H7 (cell line): ENCODE data around the gene CPM. TPM values are rescaled to one million over a fixed set of nuclear protein-coding genes. Genes with fewer than 3 reads are reported as not detected.
A peak's percentile ranks its signal among the peaks of the same experiment; 100 is the strongest.
"Not testable (repeated sequence)": the region's sequence is repeated elsewhere in the genome, so short reads cannot be mapped to it uniquely, and the experiment has no call there.

Source experiments
- DNase-seq: peaks from one replicate; pipeline ENCODE4 v3.0.0; 2012
- H3K27me3 ChIP-seq: 2 replicates; pipeline ENCODE4 v1.6.0; 2011; ENCODE audit warnings: mild to moderate bottlenecking, low read length; ENCODE audit not compliant: control insufficient read depth, insufficient read depth
- H3K36me3 ChIP-seq: replicated peaks from 2 replicates; pipeline ENCODE4 v1.5.1; 2011; ENCODE audit warnings: low read length; ENCODE audit not compliant: control insufficient read depth, insufficient read depth
- H3K4me3 ChIP-seq: 2 replicates; pipeline ENCODE4 v1.5.1; 2011; ENCODE audit warnings: low read depth, mild to moderate bottlenecking, control low read depth, low read length, moderate library complexity; ENCODE audit not compliant: insufficient read depth
- total RNA-seq: library from RNA; depleted of rRNA; stranded (reverse); fragments of >200 nt; shearing (Covaris generic); gene quantifications from 2 replicates; pipeline ENCODE4 v1.2.3, GENCODE V29; 2014

The CPM gene
- total RNA-seq, 1 experiment from 2014 or later: 0.28 TPM

DNA sequence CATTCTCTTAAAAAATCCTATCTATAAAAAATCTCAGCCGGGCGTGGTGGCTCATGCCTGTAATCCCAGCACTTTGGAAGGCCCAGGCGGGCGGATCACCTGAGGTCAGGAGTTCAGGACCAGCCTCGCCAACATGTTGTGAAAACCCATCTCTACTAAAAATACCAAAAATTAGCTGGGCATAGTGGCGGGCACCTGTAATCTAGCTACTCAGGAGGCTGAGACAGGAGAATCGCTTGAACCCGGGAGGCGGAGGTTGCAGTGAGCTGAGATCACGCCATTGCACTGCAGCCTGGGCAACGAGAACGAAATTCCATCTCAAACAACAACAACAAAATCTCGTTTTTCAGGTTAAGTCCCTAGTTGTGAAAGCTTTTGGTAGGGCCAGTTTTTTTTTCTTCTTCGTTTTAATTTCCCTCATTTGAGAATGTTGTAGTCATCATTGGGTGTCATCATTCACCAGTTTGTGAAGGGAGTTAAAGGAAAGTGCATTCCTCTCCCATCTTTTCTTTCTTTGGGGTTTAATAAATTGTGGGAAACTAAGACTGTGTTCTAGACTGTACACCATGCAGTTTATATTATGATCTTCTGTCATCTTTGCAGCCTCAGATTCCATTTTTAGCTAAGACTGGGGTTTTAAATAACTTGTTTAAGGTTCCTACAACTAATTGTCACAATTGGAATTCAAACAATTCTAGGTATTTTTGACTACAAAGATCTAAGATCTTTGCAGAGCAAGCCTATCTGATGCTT is 101.0 kb downstream of the CPM start:
- H3K4me3 ChIP-seq: no peak overlapping the region
- peaks cover 26% of the 10 kb centered on the region for H3K36me3 ChIP-seq
- H3K27me3 ChIP-seq: no peaks in the 10 kb centered on the region
- DNase-seq: no peak

DNA sequence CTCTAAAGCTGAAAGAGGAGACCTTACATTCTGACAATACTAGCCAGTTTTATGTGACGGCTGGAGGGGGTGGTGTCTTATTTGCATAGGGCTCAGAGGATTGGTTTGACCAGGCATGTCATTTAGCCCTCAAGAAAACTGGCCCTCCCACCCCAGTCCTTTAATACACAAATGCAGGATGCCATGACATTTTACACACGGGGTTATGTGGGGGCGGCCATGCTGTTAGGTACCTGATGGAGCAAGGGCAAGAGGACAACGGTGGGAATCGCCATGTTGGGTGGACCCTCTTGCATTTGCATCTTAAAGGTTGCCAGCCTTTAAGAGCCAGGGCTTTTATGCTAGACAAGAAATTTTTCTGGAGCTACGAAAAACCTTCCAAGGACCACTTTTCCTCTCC is 101.7 kb downstream of the CPM start:
- no peak overlapping the region for H3K4me3 ChIP-seq
- peak; percentile 15 for DNase-seq
- peaks cover 25% of the 10 kb centered on the region for H3K36me3 ChIP-seq
- no peaks in the 10 kb centered on the region for H3K27me3 ChIP-seq

DNA sequence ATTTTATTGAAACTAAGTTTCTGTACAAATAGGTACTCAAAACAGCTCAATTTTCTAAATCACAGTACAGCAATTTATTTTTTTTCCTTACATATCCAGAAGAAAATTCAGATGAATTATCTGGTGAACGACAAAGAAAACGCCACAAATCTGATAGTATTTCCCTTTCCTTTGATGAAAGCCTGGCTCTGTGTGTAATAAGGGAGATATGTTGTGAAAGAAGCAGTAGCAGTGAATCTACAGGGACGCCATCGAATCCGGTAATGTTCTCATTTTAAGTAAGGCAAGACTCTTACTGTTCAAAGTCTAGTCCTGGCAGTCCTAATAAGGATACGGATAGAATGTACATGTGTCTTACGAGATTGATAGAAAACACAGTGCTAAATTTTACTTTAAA is 104.3 kb downstream of the CPM start:
- H3K4me3 ChIP-seq: no peak overlapping the region
- no peaks in the 10 kb centered on the region for H3K27me3 ChIP-seq
- DNase-seq: no peak
- H3K36me3 ChIP-seq: peaks cover 30% of the 10 kb centered on the region

DNA sequence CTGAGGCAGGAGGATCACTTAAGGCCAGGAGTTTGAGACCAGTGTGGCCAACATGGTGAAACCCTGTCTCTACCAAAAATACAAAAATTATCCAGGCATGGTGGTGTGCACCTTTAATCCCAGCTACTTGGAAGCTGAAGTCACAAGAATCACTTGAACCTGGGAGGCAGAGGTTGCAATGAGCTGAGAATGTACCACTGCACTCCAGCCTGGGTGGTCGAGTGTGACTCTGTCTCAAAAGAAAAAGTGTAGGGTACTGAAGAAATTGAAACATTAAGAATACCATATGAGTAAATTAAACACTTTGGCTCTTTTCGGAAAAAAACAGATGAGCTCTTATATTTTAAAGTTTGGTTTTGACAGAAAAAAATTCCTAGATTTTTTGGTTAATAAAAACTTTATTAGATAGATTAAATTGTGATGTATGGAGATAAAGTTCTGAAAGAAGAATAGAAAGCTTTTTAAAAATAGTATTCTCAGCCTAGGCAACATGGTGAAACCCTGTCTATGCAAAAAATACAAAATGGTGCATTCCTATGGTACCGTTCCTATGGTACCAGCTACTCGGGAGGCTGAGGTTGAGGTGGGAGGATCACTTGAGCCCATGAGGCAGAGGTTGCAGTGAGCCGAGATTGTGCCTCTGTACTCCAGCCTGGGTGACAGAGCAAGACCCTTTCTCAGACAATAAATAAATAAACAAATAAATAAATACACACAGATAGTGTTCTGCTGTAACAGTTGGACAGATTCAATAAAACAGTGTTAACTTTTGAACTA is 104.9 kb downstream of the CPM start:
- no peak for DNase-seq
- peaks cover 33% of the 10 kb centered on the region for H3K36me3 ChIP-seq

DNA sequence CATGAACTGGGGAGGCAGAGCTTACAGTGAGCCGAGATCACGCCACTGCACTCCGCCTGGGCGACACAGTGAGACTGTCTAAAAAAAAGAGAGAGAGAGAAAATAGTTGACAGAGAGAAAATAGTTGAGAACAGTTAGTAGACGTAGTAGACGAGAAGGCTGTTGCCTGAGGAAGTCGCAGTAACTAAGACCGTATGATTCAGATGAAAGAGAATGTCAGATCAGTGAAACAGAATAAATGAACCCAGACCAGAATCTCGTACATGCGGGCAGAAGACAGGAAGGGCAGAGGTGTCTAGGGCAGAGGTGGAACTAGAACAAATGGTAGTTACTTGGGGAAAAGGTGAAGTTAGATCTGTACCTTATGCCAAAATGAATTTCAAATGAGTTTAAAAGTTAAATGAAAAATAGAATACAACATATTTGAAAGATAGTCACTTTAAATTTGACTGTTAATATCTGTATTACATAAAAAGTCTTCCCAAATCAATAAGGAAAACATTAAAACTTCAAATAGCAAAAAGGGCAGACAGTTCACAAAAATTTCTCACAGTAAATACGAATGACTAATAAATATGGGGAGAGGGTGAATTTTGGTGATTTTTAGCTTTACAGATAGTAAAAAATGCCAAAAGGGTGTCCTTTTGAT is 107.3 kb downstream of the CPM start:
- H3K36me3 ChIP-seq: peaks cover 35% of the 10 kb centered on the region
- H3K27me3 ChIP-seq: no peaks in the 10 kb centered on the region
- H3K4me3 ChIP-seq: no peak overlapping the region
- DNase-seq: no peak

More for the DNA sequence above, 104.9 kb downstream of the CPM start:
- no peaks in the 10 kb centered on the region for H3K27me3 ChIP-seq
- H3K4me3 ChIP-seq: no peak overlapping the region

DNA sequence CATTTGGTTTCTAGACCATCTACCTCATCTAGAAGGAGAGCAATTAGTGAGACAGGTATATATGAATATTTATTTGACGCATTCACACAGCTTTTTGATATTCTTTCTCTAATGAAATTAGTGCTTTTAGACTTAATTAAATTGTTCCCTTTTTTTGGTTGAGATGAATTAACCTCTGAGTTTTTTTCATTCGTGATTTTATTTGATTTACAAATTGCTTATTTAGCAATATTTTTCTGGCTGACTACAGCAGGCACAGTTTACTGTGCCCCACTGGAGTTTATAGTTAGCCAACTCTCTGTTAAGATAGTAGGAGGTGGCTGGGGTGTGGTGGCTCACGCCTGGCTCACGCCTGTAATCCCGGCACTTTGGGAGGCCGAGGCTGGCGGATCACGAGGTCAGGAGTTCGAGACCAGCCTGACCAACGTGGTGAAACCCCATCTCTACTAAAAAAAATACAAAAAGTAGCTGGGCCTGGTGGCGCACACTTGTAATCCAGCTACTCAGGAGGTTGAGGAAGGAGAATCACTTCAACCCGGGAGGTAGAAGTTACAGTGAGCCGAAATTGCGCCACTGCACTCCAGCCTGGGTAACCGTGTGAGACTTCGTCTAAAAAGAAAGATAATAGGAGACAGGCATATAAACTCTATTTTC is 108.2 kb downstream of the CPM start:
- Histone ChIP-seq H3K36me3 (peaks cover 40% of the 10 kb centered on the region), H3K27me3 (no peaks in the 10 kb centered on the region), H3K4me3 (no peak overlapping the region)
- DNase-seq: no peak

DNA sequence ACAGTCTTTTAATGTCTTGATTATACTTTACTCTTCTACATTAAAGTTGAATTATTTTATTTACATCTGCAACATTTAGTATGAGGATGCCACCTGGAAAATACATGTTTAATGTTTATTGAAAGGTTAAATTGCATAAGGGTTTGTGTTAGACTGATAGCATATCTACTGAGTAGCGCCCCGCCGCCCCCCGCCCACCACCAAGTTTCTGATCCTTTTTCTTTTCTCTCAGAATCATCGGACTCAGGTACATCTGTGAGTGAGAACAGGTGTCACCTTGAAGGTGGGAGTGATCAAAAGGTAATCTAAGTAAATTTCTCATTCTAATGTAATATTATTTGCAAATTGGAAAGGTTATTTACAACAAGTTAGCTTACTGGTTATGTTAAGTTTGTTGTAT is 108.8 kb downstream of the CPM start:
- Histone ChIP-seq H3K27me3 (no peaks in the 10 kb centered on the region), H3K4me3 (no peak overlapping the region), H3K36me3 (peaks cover 40% of the 10 kb centered on the region)
- no peak for DNase-seq

DNA sequence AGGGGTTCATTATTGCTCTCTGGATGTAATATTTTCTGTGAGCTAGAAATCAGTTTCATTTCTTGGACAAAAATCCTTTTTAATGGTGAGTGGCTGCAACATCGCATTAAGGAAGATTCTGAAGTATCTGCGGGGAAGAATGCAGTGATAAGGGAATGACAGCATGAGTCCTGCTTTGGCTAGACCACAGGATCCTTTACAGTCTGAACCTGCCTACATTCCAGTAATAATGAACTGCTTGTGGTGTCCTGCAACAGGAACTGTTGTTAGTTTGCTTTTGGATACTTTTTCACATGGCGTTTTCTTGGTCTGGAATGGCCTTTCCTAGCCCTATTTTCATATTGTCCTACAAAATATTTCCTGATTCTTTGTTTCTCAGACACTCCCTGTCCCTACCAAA is 109.3 kb downstream of the CPM start:
- peaks cover 40% of the 10 kb centered on the region for H3K36me3 ChIP-seq

DNA sequence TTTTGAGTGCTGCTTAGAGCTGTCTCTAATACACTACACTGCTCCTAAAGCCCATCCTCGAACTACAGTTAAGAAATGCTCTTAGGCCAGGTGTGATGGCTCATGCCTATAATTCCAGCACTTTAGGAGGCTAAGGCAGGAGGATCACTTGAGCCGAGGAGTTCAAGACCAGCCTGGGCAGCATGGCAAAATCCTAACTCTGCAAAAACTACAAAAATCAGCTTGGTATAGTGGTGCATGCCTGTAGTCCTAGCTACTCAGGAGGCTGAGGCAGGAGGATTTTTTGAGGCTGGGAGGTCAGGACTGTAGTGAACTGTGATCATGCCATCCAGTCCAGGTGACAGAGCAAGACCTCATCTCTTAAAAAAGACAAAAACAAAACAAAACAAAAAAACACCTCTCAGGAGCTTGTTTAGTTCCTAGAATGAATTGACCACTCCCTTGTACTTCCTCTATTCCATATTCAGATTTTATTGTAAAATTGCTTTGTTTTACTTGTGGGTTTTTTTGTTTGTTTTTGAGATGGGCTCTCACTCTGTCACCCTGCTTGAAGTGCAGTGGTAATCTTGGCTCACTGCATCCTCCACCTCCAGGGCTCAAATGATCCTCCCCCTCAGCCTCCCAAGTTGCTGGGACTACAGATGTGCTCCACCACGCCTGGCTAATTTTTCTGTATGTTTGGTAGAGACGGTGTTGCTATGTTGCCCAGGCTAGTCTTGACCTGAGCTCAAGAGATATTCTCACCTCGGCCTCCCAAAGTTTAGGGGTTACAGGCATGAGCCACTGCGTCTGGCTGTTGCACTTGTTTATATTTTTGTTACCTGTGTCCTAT is 111.4 kb downstream of the CPM start:
- no peak for DNase-seq
- H3K27me3 ChIP-seq: no peaks in the 10 kb centered on the region
- no peak overlapping the region for H3K4me3 ChIP-seq
- H3K36me3 ChIP-seq: peaks cover 38% of the 10 kb centered on the region

More for the DNA sequence above, 109.3 kb downstream of the CPM start:
- H3K4me3 ChIP-seq: no peak overlapping the region
- no peak for DNase-seq
- no peaks in the 10 kb centered on the region for H3K27me3 ChIP-seq

DNA sequence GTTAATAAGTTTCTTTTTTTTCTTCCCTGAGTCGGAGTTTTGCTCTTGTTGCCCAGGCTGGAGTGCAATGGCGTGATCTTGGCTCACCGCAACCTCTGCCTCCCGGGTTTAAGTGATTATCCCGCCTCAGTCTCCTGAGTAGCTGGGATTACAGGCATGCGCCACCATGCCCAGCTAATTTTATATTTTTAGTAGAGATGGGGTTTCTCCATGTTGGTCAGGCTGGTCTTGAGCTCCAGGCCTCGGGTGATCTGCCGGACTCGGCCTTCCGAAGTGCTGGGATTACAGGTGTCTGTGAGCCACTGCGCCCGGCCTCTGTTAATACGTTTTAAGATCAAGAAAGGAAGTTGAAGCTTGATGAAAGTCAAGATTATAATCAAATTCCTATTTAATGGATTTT is 113.5 kb downstream of the CPM start:
- H3K4me3 ChIP-seq, DNase-seq: not testable (repeated sequence)
- H3K36me3 ChIP-seq: peaks cover 40% of the 10 kb centered on the region

DNA sequence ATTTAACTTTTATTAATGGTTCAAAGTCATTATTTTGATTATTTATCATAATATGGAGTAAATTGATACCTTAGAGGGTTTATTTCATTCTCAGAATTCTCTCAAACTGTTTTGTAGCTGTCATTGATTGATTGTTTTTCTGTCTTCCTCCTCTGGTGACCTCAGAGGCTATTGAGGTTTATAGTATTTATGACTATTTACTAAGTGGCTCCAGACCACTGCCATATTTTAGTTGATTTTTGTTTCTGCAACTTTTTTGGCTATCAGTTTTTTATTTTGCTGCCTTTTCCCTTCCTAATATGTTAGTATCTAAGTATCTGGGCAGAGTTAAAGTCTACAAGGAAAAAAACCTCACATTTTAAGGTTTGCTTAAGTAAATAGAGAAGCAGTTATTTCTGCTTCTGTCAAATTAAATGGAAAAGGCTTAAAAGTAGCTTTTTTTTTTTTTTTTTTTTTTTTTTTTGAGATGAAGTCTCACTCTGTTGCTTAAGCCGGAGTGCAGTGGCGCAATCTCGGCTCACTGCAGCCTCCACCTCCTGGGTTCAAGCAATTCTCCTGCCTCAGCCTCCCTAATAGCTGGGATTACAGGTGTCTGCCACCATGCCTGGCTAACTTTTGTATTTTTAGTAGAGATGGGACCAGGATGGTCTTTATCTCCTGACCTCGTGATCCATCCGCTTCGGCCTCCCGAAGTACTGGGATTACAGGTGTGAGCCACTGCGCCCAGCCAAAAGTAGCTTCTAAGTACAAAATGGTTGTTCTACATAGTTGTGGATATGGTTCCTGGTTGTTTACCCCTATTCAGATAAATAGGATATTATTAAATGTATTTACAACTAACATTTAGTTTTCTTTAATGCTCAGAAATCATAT is 116.8 kb downstream of the CPM start:
- H3K36me3 ChIP-seq: peaks cover 34% of the 10 kb centered on the region
- H3K4me3 ChIP-seq: no peak overlapping the region
- DNase-seq: no peak
- no peaks in the 10 kb centered on the region for H3K27me3 ChIP-seq

More for the DNA sequence above, 113.5 kb downstream of the CPM start:
- H3K27me3 ChIP-seq: not testable (repeated sequence)

DNA sequence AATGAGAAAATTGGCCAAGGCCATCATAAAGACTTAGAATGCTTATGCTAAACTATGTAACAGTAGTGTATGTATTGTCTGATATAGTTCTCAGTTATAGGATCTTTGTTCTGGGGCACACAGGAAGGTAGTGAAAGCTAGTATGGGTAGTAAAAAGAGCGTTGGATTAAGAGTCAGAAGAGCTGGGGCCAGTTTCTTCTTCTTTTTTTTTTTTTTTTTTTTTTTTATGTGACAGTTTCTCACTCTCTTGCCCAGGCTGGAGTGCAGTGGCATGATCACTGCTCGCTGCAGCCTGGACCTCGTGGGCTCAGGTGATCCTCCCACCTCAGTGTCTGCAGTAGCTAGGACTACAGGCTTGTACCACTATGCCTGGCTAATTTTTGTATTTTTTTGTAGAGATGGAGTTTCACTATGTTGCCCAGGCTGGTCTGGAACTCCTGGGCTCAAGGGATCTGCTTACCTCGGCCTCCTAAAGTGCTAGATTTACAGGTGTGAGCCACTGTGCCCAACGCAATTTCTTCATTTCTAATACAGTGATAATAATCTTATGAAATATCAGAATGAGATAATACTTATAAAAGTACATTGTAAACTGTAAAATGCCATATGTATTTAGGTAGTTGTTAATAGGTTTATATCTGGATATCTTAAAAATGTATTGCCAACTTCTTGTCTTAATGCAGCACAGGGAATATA is 117.6 kb downstream of the CPM start:
- H3K27me3 ChIP-seq: no peaks in the 10 kb centered on the region
- no peak for DNase-seq
- no peak overlapping the region for H3K4me3 ChIP-seq
- peaks cover 34% of the 10 kb centered on the region for H3K36me3 ChIP-seq
